ENCODE measurements around the gene OR12D1. TPM values are rescaled to one million over a fixed set of nuclear protein-coding genes. Genes with fewer than 3 reads are reported as not detected.

The OR12D1 gene
- polyA plus RNA-seq, 2 of the 4 experiments (the other 2 are of a cell fraction): not detected

- TF ChIP-seq REST (IDR thresholded peaks at IDR 0.05) (no peak), ZFP36 (IDR thresholded peaks at IDR 0.05; ENCODE audit: borderline replicate concordance, partially characterized antibody) (no peak), RARB (CRISPR knock-in tag; IDR thresholded peaks at IDR 0.05) (no peak), HOXA7 (CRISPR knock-in tag; IDR thresholded peaks at IDR 0.05) (no peak), ELK1 (IDR thresholded peaks at IDR 0.05; ENCODE audit: low read depth, low read length) (no peak)
Measured at GRCh38 chr6:29388533-29388932, 26.2 kb upstream of the OR12D1 start (continued).

- no peak for FAIRE-seq
- no peak for ATAC-seq
- no peak for TF ChIP-seq JUNB (IDR thresholded peaks at IDR 0.05)
- TF ChIP-seq FOXS1 (CRISPR knock-in tag; IDR thresholded peaks at IDR 0.05): no peak
- no peak for TF ChIP-seq NR3C1 (IDR thresholded peaks at IDR 0.05)
- TF ChIP-seq MAX (IDR thresholded peaks at IDR 0.05): no peak
- TF ChIP-seq HOXB5 (CRISPR knock-in tag; IDR thresholded peaks at IDR 0.05): no peak
- no peak for TF ChIP-seq FOSB (CRISPR knock-in tag; IDR thresholded peaks at IDR 0.05)
- TF ChIP-seq ZSCAN20 (CRISPR knock-in tag; IDR thresholded peaks at IDR 0.05): no peak
- Histone ChIP-seq H3K4me3 (no peak within 1 kb of the TSS), H3K4me1 (no peaks in the 10 kb centered on the region), H3K27ac (no peak within 1 kb of the TSS), H3K9me3 (no peaks in the 10 kb centered on the region), H3K4me2 (no peak within 1 kb of the TSS)
- ChIA-PET POLR2A (no interaction called here), CTCF (no interaction called here)
- no peak for DNase-seq (ENCODE audit: low read depth in 1 of 2, low spot score in 1 of 2)
Measured at GRCh38 chr6:29395331-29395730, 19.4 kb upstream of the OR12D1 start, which contains the start of gene OR12D2. OR12D2 (plus strand) TSS chr6:29395631; CDS start chr6:29396700, 1,069 bp downstream.

- Histone ChIP-seq H3K27ac (no peak overlapping the region), H3K9me3 (no peaks in the 10 kb centered on the region), H3K4me1 (no peaks in the 10 kb centered on the region), H3K4me3 (no peak overlapping the region), H3K4me2 (no peak overlapping the region)
- FAIRE-seq: no peak
- TF ChIP-seq NFE2L2 (conservative IDR thresholded peaks at IDR 0.05; ENCODE audit: low read length): no peak
- no peak for TF ChIP-seq BHLHE40 (IDR thresholded peaks at IDR 0.05; ENCODE audit: low read depth, low read length)
- no peak for TF ChIP-seq HMGXB4 (CRISPR knock-in tag; IDR thresholded peaks at IDR 0.05; ENCODE audit: borderline replicate concordance)
- TF ChIP-seq CBX8 (IDR thresholded peaks at IDR 0.05): no peak
- no peak for TF ChIP-seq USF2 (IDR thresholded peaks at IDR 0.05)
- TF ChIP-seq JUNB (IDR thresholded peaks at IDR 0.05): no peak
- no peak for TF ChIP-seq TP53 (CRISPR knock-in tag; IDR thresholded peaks at IDR 0.05)
- TF ChIP-seq ELK1 (IDR thresholded peaks at IDR 0.05; ENCODE audit: low read depth, low read length): no peak
- TF ChIP-seq FOXS1 (CRISPR knock-in tag; IDR thresholded peaks at IDR 0.05): no peak
- TF ChIP-seq HEYL (CRISPR knock-in tag; IDR thresholded peaks at IDR 0.05): no peak
- no peak for TF ChIP-seq EP300 (IDR thresholded peaks at IDR 0.05)
- no peak for TF ChIP-seq HOXB13 (CRISPR knock-in tag; IDR thresholded peaks at IDR 0.05; ENCODE audit: low read depth)
- TF ChIP-seq FOSL2 (IDR thresholded peaks at IDR 0.05): no peak
- TF ChIP-seq FOSL2 (CRISPR knock-in tag; IDR thresholded peaks at IDR 0.05): no peak
- TF ChIP-seq MAX (IDR thresholded peaks at IDR 0.05): no peak
- no peak for TF ChIP-seq ATOH8 (CRISPR knock-in tag; IDR thresholded peaks at IDR 0.05; ENCODE audit: low read depth)
- TF ChIP-seq JUN (IDR thresholded peaks at IDR 0.05): no peak
- no peak for TF ChIP-seq CEBPB (IDR thresholded peaks at IDR 0.05)
- TF ChIP-seq HES2 (IDR thresholded peaks at IDR 0.05): no peak
- 0% methylated on average over 2 of the region's 2 CpGs for WGBS (ENCODE audit: missing lambda C conversion rate)
- no peak for DNase-seq (ENCODE audit: low read depth in 1 of 2, low spot score in 1 of 2)
- CTCF ChIA-PET: no interaction called here
- POLR2A ChIA-PET: no interaction called here
- ATAC-seq: no peak
Measured at GRCh38 chr6:29399525-29399924, 15.2 kb upstream of the OR12D1 start.
